Fibroblast of skin of right quadriceps (primary cell): ENCODE results near the gene RASD1.

Experiments used
- DNase-seq: peaks from one replicate; pipeline ENCODE4 v3.0.0-alpha.2; 2013

RASD1 gene

GRCh38 chr17:17509601-17510425 lies 13.6 kb upstream of the RASD1 start:
- DNase-seq: no peak

GRCh38 chr17:17508646-17509591 lies 12.7 kb upstream of the RASD1 start:
- no peak for DNase-seq

GRCh38 chr17:17508019-17508535 lies 11.9 kb upstream of the RASD1 start:
- DNase-seq: no peak

GRCh38 chr17:17507465-17508011 lies 11.3 kb upstream of the RASD1 start:
- no peak for DNase-seq

- no peak for DNase-seq
These were observed 10.8 kb upstream of the RASD1 start for GRCh38 chr17:17506893-17507464.

GRCh38 chr17:17506181-17506741 lies 10.1 kb upstream of the RASD1 start:
- DNase-seq: no peak

- no peak for DNase-seq
These were observed 9.5 kb upstream of the RASD1 start for GRCh38 chr17:17505610-17506171.

GRCh38 chr17:17505151-17505550 lies 9.0 kb upstream of the RASD1 start:
- DNase-seq: no peak

- DNase-seq: no peak
These were observed 8.3 kb upstream of the RASD1 start for GRCh38 chr17:17504341-17505140.

- no peak for DNase-seq
These were observed 7.5 kb upstream of the RASD1 start for GRCh38 chr17:17503566-17504130.

GRCh38 chr17:17502741-17503565 lies 6.8 kb upstream of the RASD1 start:
- no peak for DNase-seq

- no peak for DNase-seq
These were observed 4.9 kb upstream of the RASD1 start for GRCh38 chr17:17500999-17501605.

- no peak for DNase-seq
These were observed 3.4 kb upstream of the RASD1 start for GRCh38 chr17:17499402-17500145.

GRCh38 chr17:17498606-17499301 lies 2.6 kb upstream of the RASD1 start:
- no peak for DNase-seq

- DNase-seq: no peak
These were observed 1.8 kb upstream of the RASD1 start for GRCh38 chr17:17497845-17498520.

- peak; percentile 21 for DNase-seq
These were observed 1.1 kb upstream of the RASD1 start for GRCh38 chr17:17497065-17497844.
